Placental pericyte (primary cell): ENCODE measurements around the gene RTL10. TPM values are rescaled to one million over a fixed set of nuclear protein-coding genes. Genes with fewer than 3 reads are reported as not detected.

Source experiments
- total RNA-seq: library from RNA; depleted of rRNA; stranded (reverse); fragments of >200 nt; gene quantifications from 2 replicates; pipeline ENCODE4 v1.2.3, GENCODE V29; 2012

RTL10 gene
- total RNA-seq: 7.0 and 19.5 TPM in 2 replicates

GRCh38 chr22:19854778-19855503 is at the start of gene RTL10, which contains the start of gene GNB1L:
Gene RTL10, minus strand, starts transcription at chr22:19854874. Its CDS starts 2,613 bp downstream, at chr22:19852261.
Gene GNB1L, minus strand, starts transcription at chr22:19854874. Its CDS starts 33,519 bp downstream, at chr22:19821355.

Other genes starting within 250 kb of the RTL10 start
- gene SEPTIN5, start 140.4 kb downstream of the RTL10 start, total RNA-seq: 17.0 and 61.9 TPM in 2 replicates
- gene GP1BB, start 131.3 kb downstream of the RTL10 start, total RNA-seq: 2.1 and 3.5 TPM in 2 replicates
- not detected in 2 replicates for gene TBX1, start 94.1 kb downstream of the RTL10 start, total RNA-seq
- gene GNB1L, start within 50 bp of the RTL10 start, total RNA-seq: 4.8 and 9.6 TPM in 2 replicates
- 219 and 292 TPM in 2 replicates for gene COMT, start 86.9 kb upstream of the RTL10 start, total RNA-seq
- 22.3 and 28.8 TPM in 2 replicates for gene TXNRD2, start 86.9 kb upstream of the RTL10 start, total RNA-seq
- 7.0 and 17.9 TPM in 2 replicates for gene ARVCF, start 161.9 kb upstream of the RTL10 start, total RNA-seq
- 54.1 and 57.1 TPM in 2 replicates for gene TANGO2, start 166.2 kb upstream of the RTL10 start, total RNA-seq
- gene DGCR8, start 225.4 kb upstream of the RTL10 start, total RNA-seq: 37.4 and 42.8 TPM in 2 replicates